HEK293 (cell line): ENCODE measurements around the gene ALS2CL.

Source experiments
- TF ChIP-seq, protein P1 (sequence below): fragments of 450-650 bp; formaldehyde crosslinking; IDR thresholded peaks from 2 replicates; pipeline ENCODE4 v1.5.1; 2017; ENCODE audit warnings: missing biosample characterization, mild to moderate bottlenecking, missing genetic modification characterization, moderate library complexity
- TF ChIP-seq, protein P2 (sequence below): fragments of 450-650 bp; formaldehyde crosslinking; IDR thresholded peaks from 2 replicates; pipeline ENCODE4 v1.5.1; 2016; ENCODE audit warnings: missing biosample characterization, missing genetic modification characterization

DNA sequence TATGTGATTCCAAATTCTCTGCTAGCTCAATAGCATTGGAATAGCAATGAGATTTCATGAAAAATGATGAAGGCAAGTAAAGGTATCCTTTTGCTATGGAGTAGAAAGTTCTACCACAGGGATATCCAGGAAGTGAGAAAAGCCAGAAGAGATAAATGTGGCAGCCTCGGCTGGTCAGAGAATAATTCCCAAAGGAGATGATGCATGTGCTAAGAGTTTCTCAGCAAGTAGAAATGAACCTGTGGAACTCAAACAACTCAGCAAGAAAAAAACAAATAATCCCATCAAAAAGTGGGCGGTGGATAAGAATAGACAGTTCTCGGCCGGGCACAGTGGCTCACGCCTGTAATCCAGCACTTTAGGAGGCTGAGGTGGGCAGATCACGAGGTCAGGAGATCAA is 38.2 kb downstream of the ALS2CL start:
- TF ChIP-seq, protein P1, sequence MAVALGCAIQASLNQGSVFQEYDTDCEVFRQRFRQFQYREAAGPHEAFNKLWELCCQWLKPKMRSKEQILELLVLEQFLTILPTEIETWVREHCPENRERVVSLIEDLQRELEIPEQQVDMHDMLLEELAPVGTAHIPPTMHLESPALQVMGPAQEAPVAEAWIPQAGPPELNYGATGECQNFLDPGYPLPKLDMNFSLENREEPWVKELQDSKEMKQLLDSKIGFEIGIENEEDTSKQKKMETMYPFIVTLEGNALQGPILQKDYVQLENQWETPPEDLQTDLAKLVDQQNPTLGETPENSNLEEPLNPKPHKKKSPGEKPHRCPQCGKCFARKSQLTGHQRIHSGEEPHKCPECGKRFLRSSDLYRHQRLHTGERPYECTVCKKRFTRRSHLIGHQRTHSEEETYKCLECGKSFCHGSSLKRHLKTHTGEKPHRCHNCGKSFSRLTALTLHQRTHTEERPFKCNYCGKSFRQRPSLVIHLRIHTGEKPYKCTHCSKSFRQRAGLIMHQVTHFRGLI = no peak
- TF ChIP-seq, protein P2, sequence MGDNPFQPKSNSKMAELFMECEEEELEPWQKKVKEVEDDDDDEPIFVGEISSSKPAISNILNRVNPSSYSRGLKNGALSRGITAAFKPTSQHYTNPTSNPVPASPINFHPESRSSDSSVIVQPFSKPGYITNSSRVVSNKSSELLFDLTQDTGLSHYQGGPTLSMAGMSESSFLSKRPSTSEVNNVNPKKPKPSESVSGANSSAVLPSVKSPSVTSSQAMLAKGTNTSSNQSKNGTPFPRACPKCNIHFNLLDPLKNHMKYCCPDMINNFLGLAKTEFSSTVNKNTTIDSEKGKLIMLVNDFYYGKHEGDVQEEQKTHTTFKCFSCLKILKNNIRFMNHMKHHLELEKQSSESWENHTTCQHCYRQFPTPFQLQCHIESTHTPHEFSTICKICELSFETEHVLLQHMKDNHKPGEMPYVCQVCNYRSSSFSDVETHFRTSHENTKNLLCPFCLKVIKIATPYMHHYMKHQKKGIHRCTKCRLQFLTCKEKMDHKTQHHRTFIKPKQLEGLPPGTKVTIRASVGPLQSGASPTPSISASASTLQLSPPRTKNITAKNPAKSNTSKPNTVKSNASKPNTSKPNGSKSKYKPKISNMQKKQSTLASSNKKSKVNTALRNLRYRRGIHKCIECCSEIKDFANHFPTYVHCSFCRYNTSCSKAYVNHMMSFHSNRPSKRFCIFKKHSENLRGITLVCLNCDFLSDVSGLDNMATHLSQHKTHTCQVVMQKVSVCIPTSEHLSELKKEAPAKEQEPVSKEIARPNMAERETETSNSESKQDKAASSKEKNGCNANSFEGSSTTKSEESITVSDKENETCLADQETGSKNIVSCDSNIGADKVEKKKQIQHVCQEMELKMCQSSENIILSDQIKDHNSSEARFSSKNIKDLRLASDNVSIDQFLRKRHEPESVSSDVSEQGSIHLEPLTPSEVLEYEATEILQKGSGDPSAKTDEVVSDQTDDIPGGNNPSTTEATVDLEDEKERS = no peak
